ENCODE results near the gene CASKIN1. TPM values are rescaled to one million over a fixed set of nuclear protein-coding genes. Genes with fewer than 3 reads are reported as not detected.

The CASKIN1 gene
- total and polyA plus RNA-seq, 2 of the 8 experiments (the other 6 are each of a cell fraction or from before 2014, with no cell fraction given) = 1.2 to 6.4 TPM

- Histone ChIP-seq H3K4me1 (replicated peaks in 1 of 4; ENCODE audit: control insufficient read depth in 3 of 4, insufficient read depth in 4 of 4, low read length in 3 of 4) (peaks cover 0 to 7% (median 2%) of the 10 kb centered on the region in 4 experiments; a peak in 4 of 7 replicates), H3K27ac (ENCODE audit: low read depth, low read length) (no peak overlapping the region), H2BK12ac (ENCODE audit: low read depth, low read length) (no peak overlapping the region), H3K9me3 (ENCODE audit: insufficient read depth in 2 of 2, low read depth in 1 of 2, low read length in 1 of 2) (no peaks in the 10 kb centered on the region), H4K5ac (ENCODE audit: insufficient read length, low read depth, low read length) (no peak overlapping the region), H2BK120ac (replicated peaks; ENCODE audit: low read depth, low read length) (no peak overlapping the region), H2AK5ac (ENCODE audit: low read depth, low read length) (no peak overlapping the region), H2BK15ac (ENCODE audit: low read length) (no peak overlapping the region), H3K9ac (replicated peaks in 1 of 4; ENCODE audit: extremely low read depth in 1 of 4, low read depth in 3 of 4, low read length in 3 of 4) (no peak overlapping the region), H4K20me1 (replicated peaks in 1 of 2; ENCODE audit: control insufficient read depth in 1 of 2, insufficient read depth in 2 of 2, low read length in 2 of 2) (peaks cover 0 to 6% of the 10 kb centered on the region in 2 experiments), H3K56ac (replicated peaks; ENCODE audit: insufficient read length, low read depth, low read length) (no peak overlapping the region), H3K14ac (ENCODE audit: insufficient read length) (no peak overlapping the region), H4K91ac (replicated peaks; ENCODE audit: insufficient read length, low read length) (no peak overlapping the region), H3K23ac (ENCODE audit: insufficient read length) (no peak overlapping the region), H3K79me1 (ENCODE audit: low read depth, low read length) (no peaks in the 10 kb centered on the region), H3K36me3 (ENCODE audit: control insufficient read depth in 2 of 4, insufficient read depth in 4 of 4, low read length in 3 of 4) (peaks cover 0 to 4% (median 0%) of the 10 kb centered on the region in 4 experiments; a peak in 1 of 8 replicates), H3K4ac (replicated peaks; ENCODE audit: insufficient read length, low read depth, low read length) (no peak overlapping the region), H3K4me2 (ENCODE audit: insufficient read depth in 1 of 2, low read depth in 2 of 2, low read length in 2 of 2) (no peak overlapping the region), H2BK20ac (ENCODE audit: low read length) (no peak overlapping the region), H3K27me3 (replicated peaks in 1 of 4; ENCODE audit: control insufficient read depth in 3 of 4, extremely low read depth in 1 of 4, insufficient read depth in 3 of 4, low read length in 3 of 4) (no peaks in the 10 kb centered on the region), H4K8ac (ENCODE audit: extremely low read depth, insufficient read depth, low read length) (no peak overlapping the region), H3K23me2 (ENCODE audit: low read depth, low read length) (peaks cover 2% of the 10 kb centered on the region; the same call in 1 of the 2 replicates), H2BK5ac (ENCODE audit: low read depth, low read length) (no peak overlapping the region), H2AFZ (ENCODE audit: low read length) (no peak overlapping the region), H3K79me2 (ENCODE audit: control insufficient read depth in 1 of 2, insufficient read depth in 2 of 2, low read length in 2 of 2) (no peaks in the 10 kb centered on the region), H3K18ac (ENCODE audit: extremely low read depth, low read length) (no peak overlapping the region), H3K4me3 (ENCODE audit: extremely low read depth in 1 of 4, insufficient read depth in 2 of 4, low read depth in 3 of 4, low read length in 4 of 4) (no peak overlapping the region)
- no peak for FAIRE-seq
- no peak for DNase-seq (ENCODE audit: low read depth in 1 of 2, low spot score in 2 of 2)
- CTCF ChIA-PET (ENCODE audit: partially characterized antibody) = interaction anchor here (0.6 to 2.1 kb wide), 4 partner anchors 9 to 823 kb away, joined by 3 to 9 read pairs (median 4); no protein-coding TSS in a partner anchor
- WGBS, 2 experiments (ENCODE audit: extremely low coverage in 1 of 2, insufficient coverage in 1 of 2, insufficient read length in 1 of 2, insufficient replicate concordance in 2 of 2, low coverage in 1 of 2, low lambda C conversion rate in 2 of 2, missing lambda C conversion rate in 1 of 2) = 90% methylated on average over 13 of the region's 13 CpGs; no CpG with 5 or more reads in 1 of the 2 experiments
- POLR2A ChIA-PET (ENCODE audit: partially characterized antibody) = interaction anchor here (0.8 to 4.9 kb wide), 4 partner anchors 13 to 31 kb away, joined by 3 to 17 read pairs (median 4); partner anchors contain the start of gene TRAF7
- TF ChIP-seq GABPA (IDR thresholded peaks at IDR 0.05; ENCODE audit: borderline replicate concordance, insufficient read depth, low read length) (no peak), ZNF274 (IDR thresholded peaks at IDR 0.05; ENCODE audit: borderline replicate concordance, extremely low read depth, low read length) (no peak), CTBP2 (IDR thresholded peaks at IDR 0.05; ENCODE audit: borderline replicate concordance, insufficient read depth, insufficient read length, low read length) (no peak), BACH1 (IDR thresholded peaks at IDR 0.05; ENCODE audit: low read length) (no peak), SIRT6 (IDR thresholded peaks at IDR 0.05; ENCODE audit: low read length) (no peak), ATF2 (IDR thresholded peaks at IDR 0.05; ENCODE audit: low read length) (no peak), RNF2 (IDR thresholded peaks at IDR 0.05; ENCODE audit: borderline replicate concordance, low read depth, low read length, missing control alignments, poor library complexity, severe bottlenecking) (no peak), POLR2AphosphoS5 (IDR thresholded peaks at IDR 0.05; ENCODE audit: low read depth, low read length) (no peak), CBX8 (IDR thresholded peaks at IDR 0.05; ENCODE audit: borderline replicate concordance, low read depth, low read length) (no peak), MAX (IDR thresholded peaks at IDR 0.05) (no peak), SRF (IDR thresholded peaks at IDR 0.05; ENCODE audit: low read depth, low read length) (no peak)
Measured at GRCh38 chr16:2186064-2186463, 10.3 kb downstream of the CASKIN1 start.

Data from H1 (cell line).